HFFc6 (cell line): Measurements from ENCODE around the gene KCNQ2. TPM values are rescaled to one million over a fixed set of nuclear protein-coding genes. Genes with fewer than 3 reads are reported as not detected.

Experiments used
- DNase-seq: peaks from one replicate; pipeline ENCODE4 v3.0.0-alpha.2; 2018
- H3K27ac Mint-ChIP-seq: 2 replicates; pipeline ENCODE4 v1.8.0; 2020; ENCODE audit warnings: mild to moderate bottlenecking, mixed read lengths
- H3K27me3 Mint-ChIP-seq: 2 replicates; pipeline ENCODE4 v1.8.0; 2021; ENCODE audit warnings: mild to moderate bottlenecking, moderate library complexity, mixed read lengths; ENCODE audit not compliant: insufficient read depth
- H3K36me3 Mint-ChIP-seq: 2 replicates; pipeline ENCODE4 v1.8.0; 2021; ENCODE audit warnings: low read depth, mixed read lengths
- H3K4me1 Mint-ChIP-seq: 2 replicates; pipeline ENCODE4 v1.8.0; 2020; ENCODE audit warnings: low read depth, mixed read lengths
- H3K4me3 Mint-ChIP-seq: 2 replicates; pipeline ENCODE4 v1.8.0; 2020; ENCODE audit warnings: mild to moderate bottlenecking, moderate library complexity, mixed read lengths
- H3K9me3 Mint-ChIP-seq: 2 replicates; pipeline ENCODE4 v1.8.0; 2020; ENCODE audit warnings: mild to moderate bottlenecking, mixed read lengths
- total RNA-seq, 6 experiments: library from RNA; stranded (reverse); fragmentation: NEBNext Ultra II Directional; extraction: Animal tissue kit (Norgen Biotek cat#: 25700); gene quantifications; 2 replicates in 1 of 6; 3 replicates in 5 of 6; pipeline ENCODE4 v1.2.3, GENCODE V29; 2021
- TF ChIP-seq, protein P1 (sequence below): fragments of 200-600 bp; sonication (generic); IDR thresholded peaks from 2 replicates; pipeline ENCODE4 v1.5.0; 2021; ENCODE audit warnings: antibody characterized with exemption, mild to moderate bottlenecking

KCNQ2 gene
- total RNA-seq, 6 experiments from 2014 or later: not detected

DNA sequence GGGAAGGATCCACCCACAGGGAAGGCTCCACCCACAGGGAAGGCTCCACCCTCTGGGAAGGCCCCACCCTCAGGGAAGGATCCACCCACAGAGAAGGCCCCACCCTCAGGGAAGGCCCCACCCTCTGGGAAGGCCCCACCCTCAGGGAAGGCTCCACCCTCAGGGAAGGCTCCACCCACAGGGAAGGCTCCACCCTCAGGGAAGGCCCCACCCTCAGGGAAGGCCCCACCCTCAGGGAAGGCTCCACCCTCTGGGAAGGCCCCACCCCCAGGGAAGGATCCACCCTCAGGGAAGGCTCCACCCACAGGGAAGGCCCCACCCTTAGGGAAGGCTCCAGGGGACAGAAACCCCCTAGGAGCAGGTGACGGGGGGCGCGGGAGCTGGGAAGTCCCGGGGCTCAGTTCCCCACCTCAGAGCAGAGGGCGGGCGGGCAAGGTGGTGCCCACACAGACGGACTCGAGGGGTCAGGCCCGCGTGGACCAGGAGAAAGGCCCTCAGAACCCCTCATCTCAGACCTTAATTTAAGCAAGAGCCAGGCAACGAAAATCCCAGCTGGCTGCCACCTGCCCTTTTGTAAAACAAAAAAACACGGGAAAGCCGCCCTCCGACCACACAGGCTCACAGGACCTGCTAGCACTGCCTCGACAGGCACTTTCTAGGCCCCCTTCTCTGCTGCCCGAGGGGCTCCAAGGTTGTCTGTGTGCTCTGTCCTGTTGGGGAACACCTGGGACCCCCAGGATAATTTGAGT, 39.7 kb downstream of the KCNQ2 start:
- TF ChIP-seq, protein P1, sequence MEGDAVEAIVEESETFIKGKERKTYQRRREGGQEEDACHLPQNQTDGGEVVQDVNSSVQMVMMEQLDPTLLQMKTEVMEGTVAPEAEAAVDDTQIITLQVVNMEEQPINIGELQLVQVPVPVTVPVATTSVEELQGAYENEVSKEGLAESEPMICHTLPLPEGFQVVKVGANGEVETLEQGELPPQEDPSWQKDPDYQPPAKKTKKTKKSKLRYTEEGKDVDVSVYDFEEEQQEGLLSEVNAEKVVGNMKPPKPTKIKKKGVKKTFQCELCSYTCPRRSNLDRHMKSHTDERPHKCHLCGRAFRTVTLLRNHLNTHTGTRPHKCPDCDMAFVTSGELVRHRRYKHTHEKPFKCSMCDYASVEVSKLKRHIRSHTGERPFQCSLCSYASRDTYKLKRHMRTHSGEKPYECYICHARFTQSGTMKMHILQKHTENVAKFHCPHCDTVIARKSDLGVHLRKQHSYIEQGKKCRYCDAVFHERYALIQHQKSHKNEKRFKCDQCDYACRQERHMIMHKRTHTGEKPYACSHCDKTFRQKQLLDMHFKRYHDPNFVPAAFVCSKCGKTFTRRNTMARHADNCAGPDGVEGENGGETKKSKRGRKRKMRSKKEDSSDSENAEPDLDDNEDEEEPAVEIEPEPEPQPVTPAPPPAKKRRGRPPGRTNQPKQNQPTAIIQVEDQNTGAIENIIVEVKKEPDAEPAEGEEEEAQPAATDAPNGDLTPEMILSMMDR: no peak
- Mint-ChIP-seq H3K27me3 (peaks cover 2% of the 10 kb centered on the region), H3K4me3 (no peak overlapping the region), H3K27ac (no peak overlapping the region), H3K36me3 (peaks cover 5% of the 10 kb centered on the region; the same call in 1 of the 2 replicates), H3K4me1 (peaks cover 8% of the 10 kb centered on the region), H3K9me3 (peaks cover 5% of the 10 kb centered on the region)
- DNase-seq: no peak

- Mint-ChIP-seq H3K4me3 (no peak overlapping the region), H3K9me3 (peaks cover 9% of the 10 kb centered on the region), H3K27ac (no peak overlapping the region), H3K27me3 (peaks cover 2% of the 10 kb centered on the region), H3K36me3 (peaks cover 5% of the 10 kb centered on the region; the same call in 1 of the 2 replicates), H3K4me1 (peaks cover 8% of the 10 kb centered on the region)
- TF ChIP-seq, protein P1: no peak
- no peak for DNase-seq
These were observed 40.5 kb downstream of the KCNQ2 start for GRCh38 chr20:63431944-63432343.

DNA sequence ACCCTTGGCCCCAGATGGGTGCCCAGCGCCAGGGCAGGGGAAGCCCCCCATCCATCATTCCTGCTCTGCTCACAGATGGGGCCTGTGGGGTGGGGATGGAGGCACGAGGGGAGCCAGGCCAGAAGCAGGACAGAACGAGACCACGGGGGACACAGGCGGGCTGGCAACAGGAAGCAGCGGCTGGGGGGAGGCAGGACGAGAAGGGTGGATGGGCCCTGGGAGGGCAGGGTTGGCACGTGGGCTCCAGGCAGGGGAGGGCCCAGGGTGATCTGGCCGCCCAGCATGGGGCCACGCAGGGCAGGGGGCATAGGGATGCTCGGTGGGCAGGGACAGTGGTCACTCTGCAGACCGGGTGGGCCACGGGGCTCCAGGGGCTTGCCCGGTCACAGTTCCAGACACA, 41.6 kb downstream of the KCNQ2 start:
- peaks cover 14% of the 10 kb centered on the region for H3K9me3 Mint-ChIP-seq
- peaks cover 8% of the 10 kb centered on the region for H3K27me3 Mint-ChIP-seq
- no peak overlapping the region for H3K27ac Mint-ChIP-seq
- H3K36me3 Mint-ChIP-seq: peaks cover 5% of the 10 kb centered on the region; the same call in 1 of the 2 replicates
- DNase-seq: no peak
- no peak overlapping the region for H3K4me3 Mint-ChIP-seq
- peaks cover 8% of the 10 kb centered on the region for H3K4me1 Mint-ChIP-seq
- TF ChIP-seq, protein P1: no peak

DNA sequence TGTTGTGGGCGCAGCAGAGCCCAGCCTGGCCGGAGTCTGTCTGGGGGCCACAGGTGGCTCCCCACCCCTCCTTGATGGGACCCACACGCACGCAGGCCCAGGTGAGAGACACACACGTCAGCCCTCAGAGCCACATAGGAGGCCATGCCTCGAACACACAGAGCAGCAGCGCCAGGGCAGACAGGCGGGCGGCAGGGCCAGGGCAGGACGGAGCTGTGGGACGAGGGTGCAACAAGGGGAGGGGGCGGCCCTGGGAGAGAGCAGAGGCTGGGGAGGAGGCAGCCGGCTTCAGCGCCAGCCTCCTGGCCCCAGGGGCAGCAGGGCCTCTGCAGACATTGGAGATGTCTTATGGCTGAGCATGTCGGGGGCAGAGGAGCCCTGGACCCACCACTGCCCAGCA, 42.5 kb downstream of the KCNQ2 start:
- no peak for DNase-seq
- Mint-ChIP-seq H3K36me3 (peaks cover 7% of the 10 kb centered on the region), H3K27me3 (peaks cover 11% of the 10 kb centered on the region; the same call in 1 of the 2 replicates), H3K4me3 (no peak overlapping the region), H3K9me3 (peaks cover 19% of the 10 kb centered on the region), H3K27ac (no peak overlapping the region), H3K4me1 (peaks cover 8% of the 10 kb centered on the region)
- TF ChIP-seq, protein P1: no peak

DNA sequence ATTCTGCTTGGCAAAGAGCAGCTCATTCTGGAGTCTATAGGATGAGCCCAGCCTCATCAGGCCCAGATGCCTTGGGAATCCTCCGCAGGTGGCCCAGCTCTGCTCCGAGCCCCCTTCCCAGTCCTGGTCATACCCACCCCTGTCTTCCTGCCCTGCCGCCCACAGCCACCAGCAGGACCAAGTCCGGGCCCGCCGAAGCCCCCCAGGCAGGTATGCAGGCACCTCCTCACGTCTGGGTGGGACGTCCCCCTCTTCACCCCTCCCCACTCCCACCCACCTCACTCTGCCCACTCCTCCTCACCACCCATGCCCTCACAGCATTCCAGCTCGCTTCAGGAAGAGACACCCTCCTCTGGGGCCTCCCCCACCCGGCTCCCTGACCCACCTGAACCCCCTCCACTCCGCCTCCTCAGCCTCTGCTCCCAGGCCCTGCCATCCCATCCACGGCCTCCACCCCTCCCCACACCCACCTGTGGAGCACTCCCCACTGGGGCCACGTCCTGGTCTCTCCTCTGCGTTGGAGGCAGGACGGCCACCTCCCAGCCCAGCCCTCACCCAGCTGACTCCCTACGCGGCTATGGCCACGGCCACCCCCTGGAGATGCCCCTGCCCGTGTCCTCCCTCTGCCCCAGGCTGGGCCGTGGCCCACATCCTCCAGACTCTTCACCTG, 43.4 kb downstream of the KCNQ2 start:
- Mint-ChIP-seq H3K4me3 (no peak overlapping the region), H3K27me3 (peaks cover 13% of the 10 kb centered on the region; the same call in 1 of the 2 replicates)

More for the DNA sequence above, 43.4 kb downstream of the KCNQ2 start:
- DNase-seq: no peak
- H3K36me3 Mint-ChIP-seq: peaks cover 9% of the 10 kb centered on the region
- TF ChIP-seq, protein P1: no peak
- H3K9me3 Mint-ChIP-seq: peaks cover 25% of the 10 kb centered on the region
- H3K4me1 Mint-ChIP-seq: no peaks in the 10 kb centered on the region
- no peak overlapping the region for H3K27ac Mint-ChIP-seq
